Transverse colon (tissue), 4 donors: Measurements from ENCODE around the gene HOTAIR. TPM values are rescaled to one million over a fixed set of nuclear protein-coding genes. Genes with fewer than 3 reads are reported as not detected.

Source experiments
- DNase-seq: peaks from one replicate; pipeline ENCODE4 v3.0.0-alpha.2; 2019
- H3K27ac ChIP-seq, 4 donors: fragments of 200-600 bp; sonication (generic); 2 replicates each; pipeline ENCODE4 v1.5.1; 2016 to 2018; ENCODE audit warnings: inconsistent platforms in 4 of 4
- H3K27me3 ChIP-seq: fragments of 200-600 bp; sonication (generic); 2 replicates; pipeline ENCODE4 v1.5.1; 2017; ENCODE audit warnings: inconsistent platforms
- H3K36me3 ChIP-seq, 4 donors: fragments of 200-600 bp; sonication (generic); 2 replicates each; pipeline ENCODE4 v1.5.1; 2017 to 2019; ENCODE audit warnings: inconsistent platforms in 4 of 4
- H3K4me1 ChIP-seq, 4 donors: fragments of 200-600 bp; sonication (generic); 2 replicates each; pipeline ENCODE4 v1.5.1; 2017 to 2020; ENCODE audit warnings: inconsistent platforms in 4 of 4
- H3K4me3 ChIP-seq, 4 donors: fragments of 200-600 bp; sonication (generic); 1 replicate in 1 of 4; 2 replicates in 3 of 4; pipeline versions ENCODE4 v1.5.1 to v1.6.1; 2017 to 2019; ENCODE audit warnings: inconsistent platforms in 4 of 4
- H3K9me3 ChIP-seq, 2 donors: fragments of 200-600 bp; sonication (generic); 2 replicates each; pipeline ENCODE4 v1.5.1; 2017 to 2019; ENCODE audit warnings: inconsistent platforms in 2 of 2
- CTCF ChIP-seq, 5 experiments: fragments of 200-600 bp in 3 of 5; fragments of 450-650 bp in 2 of 5; sonication (generic) in 3 of 5; IDR thresholded peaks; 1 replicate in 2 of 5; 2 replicates in 3 of 5; pipeline ENCODE4 v1.5.1; 2016 to 2017; ENCODE audit warnings: antibody characterized with exemption in 5 of 5, inconsistent platforms in 3 of 5, mild to moderate bottlenecking in 2 of 5, moderate library complexity in 1 of 5
- EP300 ChIP-seq: sonication (generic); formaldehyde crosslinking; IDR thresholded peaks from one replicate; pipeline ENCODE4 v1.6.1; 2017; ENCODE audit warnings: antibody characterized with exemption, low read depth
- POLR2A ChIP-seq: fragments of 450-650 bp; IDR thresholded peaks from one replicate; pipeline ENCODE4 v1.6.1; 2016; ENCODE audit warnings: antibody characterized with exemption, mild to moderate bottlenecking, moderate library complexity
- POLR2AphosphoS5 ChIP-seq, 3 donors: sonication (generic); formaldehyde crosslinking; IDR thresholded peaks; one replicate each; pipeline ENCODE4 v1.6.1; 2016; ENCODE audit warnings: antibody characterized with exemption in 3 of 3
- WGBS, 2 donors: methylation state at CpG; one replicate each; pipeline ENCODE4 v1.1.5; 2018; ENCODE audit warnings: low coverage in 1 of 2; 5-methylcytosine and 5-hydroxymethylcytosine counted together
- in situ Hi-C, 4 donors: fragments of 200-750 bp; cut with MboI; loops; one replicate each; pipeline versions ENCODE4 v1.15.0 to v1.15.1; 2017; ENCODE audit warnings: low sequenced_read_pairs in 3 of 4, low pct_ligation_motif_present in 1 of 4, low pct_unique_long_range_greater_than_20kb in 1 of 4
- intact Hi-C: fragments of 100-400 bp; cut with DNase I; formaldehyde crosslinking; loops from one replicate; pipeline ENCODE4 v1.15.1; 2023; ENCODE audit warnings: low total_unique reads
- total RNA-seq, 4 donors: library from RNA; depleted of rRNA; stranded (reverse); fragments of >200 nt; gene quantifications; one replicate each; pipeline ENCODE4 v1.1.0, GENCODE V29; 2016

The HOTAIR gene
- total RNA-seq, 4 donors from 2014 or later: not detected

- H3K4me3 ChIP-seq: no peak overlapping the region
These were observed 30.2 kb upstream of the HOTAIR start for GRCh38 chr12:54004841-54005530.

GRCh38 chr12:54004063-54004840 is 29.5 kb upstream of the HOTAIR start:
- Histone ChIP-seq H3K27me3 (peaks cover 98% of the 10 kb centered on the region), H3K4me3 (no peak overlapping the region), H3K36me3 (no peaks in the 10 kb centered on the region), H3K27ac (no peak overlapping the region), H3K4me1 (peaks cover 4 to 27% (median 21%) of the 10 kb centered on the region in 4 donors), H3K9me3 (no peaks in the 10 kb centered on the region)
- TF ChIP-seq EP300 (no peak), CTCF (IDR thresholded peaks at IDR 0.05) (no peak), POLR2AphosphoS5 (IDR thresholded peaks at IDR 0.05) (no peak), POLR2A (no peak)
- 40 to 60% methylated on average over 5 to 20 of the region's 20 CpGs for WGBS, 2 donors
- intact Hi-C loops (no loop called here), in situ Hi-C loops (no loop called here)
- DNase-seq: no peak

More at GRCh38 chr12:54004841-54005530, 30.2 kb upstream of the HOTAIR start:
- Histone ChIP-seq H3K36me3 (no peaks in the 10 kb centered on the region), H3K9me3 (no peaks in the 10 kb centered on the region), H3K27ac (no peak overlapping the region), H3K27me3 (peaks cover 98% of the 10 kb centered on the region), H3K4me1 (peaks cover 1 to 25% (median 20%) of the 10 kb centered on the region in 4 donors)
- TF ChIP-seq POLR2AphosphoS5 (IDR thresholded peaks at IDR 0.05): no peak
- TF ChIP-seq POLR2A: no peak
- no peak for TF ChIP-seq CTCF (IDR thresholded peaks at IDR 0.05)
- no peak for TF ChIP-seq EP300
- intact Hi-C loops: loop anchor here (5.0 kb wide), 2 partner anchors 187 to 202 kb away; no protein-coding TSS in a partner anchor
- WGBS, 2 donors: 36% methylated on average over 31 of the region's 31 CpGs; no CpG with 5 or more reads in 1 of the 2 donors
- in situ Hi-C loops: loop anchor here in 2 of 4 donors (5.0 kb wide), 2 partner anchors 187 to 197 kb away; no protein-coding TSS in a partner anchor
- DNase-seq: no peak

- Histone ChIP-seq H3K27ac (no peak overlapping the region), H3K9me3 (no peaks in the 10 kb centered on the region), H3K4me3 (no peak overlapping the region), H3K4me1 (peaks cover 4 to 24% (median 17%) of the 10 kb centered on the region in 4 donors), H3K36me3 (no peaks in the 10 kb centered on the region), H3K27me3 (peaks cover 100% of the 10 kb centered on the region)
- TF ChIP-seq POLR2AphosphoS5 (IDR thresholded peaks at IDR 0.05) (no peak), POLR2A (no peak), EP300 (no peak), CTCF (IDR thresholded peaks at IDR 0.05) (no peak)
- intact Hi-C loops: no loop called here
- 20 to 63% methylated on average over 1 to 3 of the region's 3 CpGs for WGBS, 2 donors
- in situ Hi-C loops: no loop called here
- DNase-seq: no peak
These were observed 28.9 kb upstream of the HOTAIR start for GRCh38 chr12:54003625-54004024.

GRCh38 chr12:54002915-54003389 is 28.2 kb upstream of the HOTAIR start:
- Histone ChIP-seq H3K36me3 (no peaks in the 10 kb centered on the region), H3K27ac (no peak overlapping the region), H3K9me3 (no peaks in the 10 kb centered on the region), H3K4me3 (no peak overlapping the region), H3K4me1 (peaks cover 4 to 24% (median 17%) of the 10 kb centered on the region in 4 donors), H3K27me3 (peaks cover 100% of the 10 kb centered on the region)
- intact Hi-C loops: no loop called here
- TF ChIP-seq POLR2AphosphoS5 (IDR thresholded peaks at IDR 0.05) (no peak), EP300 (no peak), POLR2A (no peak), CTCF (IDR thresholded peaks at IDR 0.05) (no peak)
- no peak for DNase-seq
- in situ Hi-C loops: no loop called here
- 63 to 75% methylated on average over 7 to 19 of the region's 19 CpGs for WGBS, 2 donors
